Fibroblast of upper back skin (primary cell): ENCODE results near the gene REXO1.
"Not testable (repeated sequence)": the region's sequence is repeated elsewhere in the genome, so short reads cannot be mapped to it uniquely, and the experiment has no call there.

ENCODE experiments used
- DNase-seq: peaks from one replicate; pipeline ENCODE4 v3.0.0-alpha.2; 2013

Gene REXO1

DNA sequence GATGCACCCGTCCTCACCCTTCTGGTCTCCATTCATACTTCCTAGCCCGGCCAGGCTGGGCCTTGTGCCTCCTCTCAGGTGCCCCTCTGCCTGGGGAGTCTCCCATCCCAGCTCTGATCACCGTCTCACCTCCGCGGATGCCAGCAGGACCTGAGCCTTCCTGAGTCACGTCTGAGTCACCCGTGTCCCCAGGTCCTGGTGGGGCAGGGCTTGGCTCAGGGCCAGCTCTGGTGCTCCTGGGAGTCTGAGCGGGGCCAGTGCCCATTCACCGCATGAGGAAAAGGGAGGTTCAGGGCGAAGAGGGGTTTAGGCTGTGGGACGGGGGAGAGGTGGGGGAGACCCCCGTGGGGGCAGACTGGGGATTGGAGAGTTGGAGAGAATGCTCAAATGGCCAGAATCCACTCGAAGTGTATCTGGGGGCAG, 36.8 kb downstream of the REXO1 start:
- peak; percentile 46 for DNase-seq

DNA sequence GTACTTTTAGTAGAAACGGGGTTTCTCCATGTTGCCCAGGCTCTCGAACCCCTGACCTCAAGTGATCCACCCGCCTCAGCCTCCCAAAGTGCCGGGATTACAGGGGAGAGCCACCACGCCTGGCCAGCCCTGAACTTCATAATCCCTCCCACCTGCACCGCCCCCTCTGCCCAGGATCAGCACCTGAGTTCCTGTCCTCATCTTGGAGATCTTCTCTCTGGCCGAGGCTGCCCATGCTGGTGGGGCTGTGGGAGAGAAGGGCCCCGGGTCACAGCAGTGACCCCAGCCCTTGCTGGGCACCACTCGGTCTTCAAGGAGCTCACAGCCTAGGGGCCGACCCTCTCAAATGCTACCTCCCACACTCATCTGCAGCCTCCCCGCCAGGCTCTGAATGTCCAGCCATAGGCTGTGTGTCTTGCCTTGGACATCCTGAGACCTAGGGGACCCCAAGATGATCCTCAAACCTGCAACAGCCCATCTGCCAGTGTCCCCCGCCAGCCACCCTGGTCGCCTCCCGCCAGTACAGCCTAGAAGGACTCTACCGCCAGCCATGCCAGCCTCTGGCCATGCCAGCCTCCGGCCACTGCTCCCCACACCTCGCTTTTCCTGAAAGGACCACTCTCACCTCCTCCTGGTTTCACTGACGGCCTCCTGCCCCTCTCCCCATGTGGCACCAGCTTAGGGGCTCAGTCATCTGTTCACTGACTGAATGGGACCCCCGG, 37.7 kb downstream of the REXO1 start:
- DNase-seq: no peak

- DNase-seq: no peak
These were observed 38.6 kb downstream of the REXO1 start for GRCh38 chr19:1809678-1810077.

DNA sequence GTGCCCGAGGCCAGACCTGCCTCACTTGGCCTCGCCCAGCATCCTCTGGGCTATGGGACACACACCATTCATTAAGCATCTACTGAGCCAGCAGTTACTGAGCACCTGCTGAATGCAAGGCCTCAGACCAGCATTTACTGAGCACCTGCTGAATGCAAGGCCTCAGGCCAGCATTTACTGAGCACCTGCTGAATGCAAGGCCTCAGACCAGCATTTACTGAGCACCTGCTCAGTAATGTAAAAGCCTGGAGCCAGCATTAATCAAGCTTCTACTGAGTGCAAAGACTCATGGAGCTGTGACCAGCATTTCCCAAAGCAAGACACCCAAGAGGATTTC, 39.9 kb downstream of the REXO1 start:
- DNase-seq: no peak

- DNase-seq: no peak
These were observed 40.4 kb downstream of the REXO1 start for GRCh38 chr19:1807695-1808394.

DNA sequence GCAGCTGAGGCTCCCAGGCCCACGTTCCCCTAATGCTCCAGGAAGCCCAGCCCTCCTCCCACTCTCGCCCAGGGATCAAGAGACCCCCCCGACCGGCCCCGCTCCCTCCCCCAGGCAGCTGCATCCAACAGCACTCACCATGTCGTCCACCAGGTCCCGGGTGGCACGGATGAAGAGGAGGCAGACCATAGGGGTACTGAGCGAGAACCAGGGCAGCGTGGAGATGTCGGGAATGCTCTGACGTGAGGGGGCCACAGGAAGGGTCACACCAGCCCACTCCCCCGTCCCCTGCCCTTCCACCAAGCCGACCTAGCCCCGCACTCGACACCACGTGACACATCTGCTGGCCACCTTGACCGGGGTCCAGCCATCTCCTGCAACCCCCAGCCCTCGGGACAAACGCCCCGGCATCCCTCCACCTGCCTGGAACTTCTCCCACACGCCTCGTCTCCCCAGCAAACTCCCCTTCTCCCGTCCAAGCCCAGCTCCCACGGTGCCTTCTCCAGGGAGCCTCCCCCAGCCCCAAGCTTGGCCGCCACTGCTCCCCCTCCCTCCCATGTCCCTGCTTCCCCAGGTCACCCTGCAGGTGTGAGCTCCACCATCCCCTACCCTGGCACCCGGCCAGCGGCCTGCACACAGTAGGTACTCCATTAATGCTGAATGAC, 41.1 kb downstream of the REXO1 start:
- DNase-seq: no peak

GRCh38 chr19:1806184-1807029, 41.9 kb downstream of the REXO1 start:
- DNase-seq: no peak

GRCh38 chr19:1805401-1806183, 42.7 kb downstream of the REXO1 start:
- DNase-seq: no peak

DNA sequence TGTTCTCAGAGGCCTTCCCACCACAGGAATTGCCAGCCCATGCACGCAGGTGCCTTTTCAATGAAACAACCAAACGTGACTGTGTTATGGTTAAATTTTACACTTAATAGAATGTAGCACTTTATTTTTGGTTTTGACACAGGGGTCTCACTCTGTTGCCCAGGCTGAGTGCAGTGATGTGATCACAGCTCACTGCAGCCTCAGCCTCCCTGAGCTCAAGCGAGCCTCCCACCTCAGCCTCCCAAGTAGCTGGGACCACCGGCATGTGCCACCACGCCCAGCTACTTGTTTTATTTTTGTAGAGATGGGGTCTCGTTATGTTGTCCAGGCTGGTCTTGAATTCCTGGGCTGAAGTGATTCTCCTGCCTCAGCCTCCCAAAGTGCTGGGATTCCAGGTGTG, 43.4 kb downstream of the REXO1 start:
- DNase-seq: no peak

DNA sequence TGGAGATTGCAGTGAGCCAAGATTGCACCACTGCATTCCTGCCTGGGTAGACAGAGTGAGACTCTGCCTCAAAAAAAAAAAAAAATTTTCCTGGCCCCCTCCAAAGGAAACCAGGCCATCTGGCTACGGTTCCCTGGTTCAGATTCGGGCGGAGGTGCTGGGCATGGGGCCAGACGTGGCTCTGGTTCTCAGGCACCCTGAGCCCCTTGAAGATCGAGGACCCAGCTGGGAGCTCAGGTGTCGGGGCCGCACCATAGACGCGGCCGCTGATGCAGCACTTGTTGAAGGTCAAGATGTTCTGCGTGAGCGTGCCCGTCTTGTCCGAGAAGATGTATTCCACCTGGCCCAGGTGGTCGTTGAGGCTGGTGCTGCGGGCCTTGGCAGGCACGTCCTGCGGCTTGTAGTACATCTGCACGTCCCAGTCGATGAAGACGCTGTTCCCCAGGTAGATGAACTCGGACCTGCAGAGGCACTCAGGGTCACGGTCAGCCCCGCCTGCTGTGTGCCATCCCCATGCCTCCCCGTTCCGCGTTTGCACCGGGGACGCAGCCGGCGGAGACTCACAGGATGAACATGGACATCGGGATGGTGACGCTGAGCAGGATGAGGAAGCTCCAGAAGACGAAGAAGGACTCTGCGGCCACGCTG, 48.5 kb downstream of the REXO1 start:
- DNase-seq: no peak

- not testable (repeated sequence) for DNase-seq
These were observed 51.0 kb downstream of the REXO1 start for GRCh38 chr19:1797313-1797712.

DNA sequence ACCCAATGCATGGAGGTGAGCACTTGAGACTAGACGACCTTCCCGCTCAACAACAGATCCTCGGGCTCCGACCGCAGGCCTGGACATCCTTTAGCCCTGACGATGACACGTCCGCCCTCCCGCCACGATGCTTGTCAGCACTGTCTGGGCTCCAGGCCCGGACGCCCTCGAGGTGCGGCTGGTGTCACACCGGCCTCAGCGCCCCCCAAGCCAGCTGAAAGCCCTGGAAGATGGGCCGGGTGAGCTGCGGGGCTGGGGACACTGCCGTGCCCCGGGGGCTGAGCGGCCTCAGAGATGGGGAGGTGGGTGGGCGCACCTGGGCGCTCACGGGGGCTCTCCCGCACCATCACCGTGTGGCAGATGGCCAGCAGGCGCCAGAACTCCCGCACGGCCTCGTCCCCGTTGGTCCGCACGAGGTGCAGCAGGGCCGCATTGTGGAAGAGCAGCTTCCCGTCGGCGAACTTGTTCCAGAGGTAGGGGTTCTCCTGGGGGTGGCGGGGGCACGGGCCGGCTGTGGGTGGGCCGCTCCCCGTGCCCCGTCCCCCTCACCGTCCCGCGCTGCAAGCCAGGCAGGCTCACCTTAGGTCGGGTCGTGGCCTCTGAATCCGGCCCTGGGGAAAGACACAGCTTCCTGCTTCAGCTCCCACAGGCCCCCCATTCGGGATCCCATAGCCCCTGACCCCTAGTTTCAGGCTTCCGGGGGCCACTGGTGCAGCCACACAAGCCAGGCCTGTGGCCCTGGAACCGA, 51.7 kb downstream of the REXO1 start:
- DNase-seq: no peak

GRCh38 chr19:1794424-1795172, 53.7 kb downstream of the REXO1 start:
- DNase-seq: no peak

DNA sequence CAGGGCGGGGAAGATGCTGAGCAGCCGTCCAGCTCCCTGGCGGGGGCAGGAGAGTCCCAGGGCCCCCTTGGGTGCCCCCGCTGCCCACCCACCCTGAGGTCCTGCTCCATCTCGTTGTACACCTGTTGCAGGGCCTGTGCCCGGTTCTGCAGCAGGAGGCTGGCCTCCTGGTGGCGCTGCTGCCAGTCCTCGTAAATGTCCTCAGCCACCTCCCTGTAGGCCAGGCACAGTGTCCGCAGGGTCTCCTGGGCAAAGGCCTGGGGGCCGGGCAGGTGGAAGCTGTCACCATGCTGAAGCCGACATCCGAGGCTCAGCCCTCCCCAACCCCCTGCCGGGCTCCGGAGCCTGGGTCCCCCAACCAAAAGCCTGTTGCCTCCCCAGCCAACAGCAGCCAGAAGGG, 56.4 kb downstream of the REXO1 start:
- no peak for DNase-seq

GRCh38 chr19:1790054-1790792, 58.1 kb downstream of the REXO1 start:
- no peak for DNase-seq

DNA sequence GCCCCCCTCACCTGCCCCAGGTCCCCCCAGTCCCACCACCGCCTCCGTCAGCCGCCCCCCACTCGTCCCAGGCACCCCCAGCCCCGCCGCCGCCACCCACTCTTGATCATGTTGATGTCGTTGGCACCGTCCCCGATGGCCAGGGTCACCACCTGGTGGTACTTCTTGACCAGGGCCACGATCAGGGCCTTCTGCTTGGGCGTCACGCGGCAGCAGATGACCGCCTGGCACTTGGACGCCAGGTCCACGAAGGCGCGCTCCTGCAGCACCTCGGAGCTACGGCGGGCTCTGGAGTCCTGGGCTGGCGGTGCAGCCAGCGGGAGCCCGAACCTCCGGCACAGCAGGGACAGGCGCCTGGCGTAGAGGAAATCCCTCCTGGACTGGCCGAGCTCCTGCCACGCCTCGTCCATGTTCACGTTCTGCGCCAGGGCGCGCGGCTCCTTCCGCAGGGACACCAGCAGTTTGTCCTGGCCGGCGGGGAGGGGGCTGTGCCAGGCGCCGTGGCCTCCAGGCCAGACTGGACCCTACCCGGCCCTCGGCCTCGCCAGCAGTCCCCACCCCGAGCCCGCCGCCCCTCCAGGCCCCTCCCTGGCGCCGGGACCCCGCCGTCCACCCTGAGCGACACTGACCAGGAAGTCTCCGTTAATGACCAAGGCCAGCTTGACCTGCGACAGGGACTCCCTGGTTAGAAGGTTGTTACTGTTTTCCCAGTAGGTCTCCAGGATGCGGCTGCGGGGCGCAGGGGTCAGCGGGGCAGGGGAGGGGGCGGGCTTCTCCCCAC, 58.8 kb downstream of the REXO1 start:
- no peak for DNase-seq

DNA sequence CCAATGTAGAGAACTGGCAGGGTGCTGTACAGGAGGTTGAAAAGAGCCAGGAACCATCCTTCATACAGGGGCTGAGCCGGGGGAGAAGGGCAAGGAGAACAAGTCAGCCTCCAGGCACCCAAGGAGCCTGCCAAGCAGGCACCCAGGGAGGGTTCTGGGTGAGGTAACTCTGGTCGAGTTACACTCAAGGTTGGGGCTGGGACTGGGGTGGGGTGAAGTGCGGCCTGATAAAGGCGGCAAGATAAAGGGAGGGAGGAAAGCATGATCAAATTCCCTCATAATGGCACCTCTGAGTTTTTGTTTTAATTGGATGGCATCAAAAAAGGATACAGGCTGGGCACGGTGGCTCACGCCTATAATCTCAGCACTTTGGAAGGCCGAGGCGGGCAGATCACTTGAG, 61.2 kb downstream of the REXO1 start:
- no peak for DNase-seq

GRCh38 chr19:1786668-1787067, 61.6 kb downstream of the REXO1 start:
- DNase-seq: no peak

DNA sequence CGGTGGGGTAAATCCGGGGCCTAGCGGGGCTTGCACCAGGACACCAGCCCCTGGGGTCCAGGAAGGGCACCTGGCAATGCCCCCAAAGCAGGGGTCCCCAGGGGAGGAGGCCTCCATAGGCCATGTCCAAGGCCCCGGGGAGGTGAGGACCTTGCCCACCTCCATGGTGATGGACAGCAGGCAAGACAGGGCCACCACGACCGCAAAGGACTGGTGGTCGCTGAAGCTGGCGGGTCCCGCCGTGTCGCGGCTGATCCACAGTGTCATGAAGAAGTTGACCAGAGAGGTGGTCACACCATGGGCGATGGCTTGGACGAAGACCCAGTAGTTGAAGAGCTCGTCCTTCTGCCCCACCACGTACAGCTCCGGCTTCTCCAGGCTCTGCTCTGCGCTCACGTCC, 63.0 kb downstream of the REXO1 start:
- DNase-seq: no peak
